Measurements from ENCODE around the gene MLLT6. TPM values are rescaled to one million over a fixed set of nuclear protein-coding genes. Genes with fewer than 3 reads are reported as not detected.

MLLT6 gene
- total and polyA plus RNA-seq, 2 of the 13 experiments (the other 11 are each of a cell fraction or from before 2014, with no cell fraction given): 50.7 to 69.5 TPM

- Histone ChIP-seq H3K4me1 (ENCODE audit: insufficient read depth, low read length) (peaks cover 59% of the 10 kb centered on the region), H3K27ac (ENCODE audit: extremely low read length, insufficient read depth, low read length) (no peak overlapping the region), H3K9ac (ENCODE audit: insufficient read depth, low read depth, low read length) (no peak overlapping the region), H2AFZ (ENCODE audit: low read length) (no peak overlapping the region), H3K79me2 (ENCODE audit: insufficient read depth, low read length) (no peaks in the 10 kb centered on the region), H4K20me1 (ENCODE audit: insufficient read depth, low read length) (no peaks in the 10 kb centered on the region), H3K36me3 (replicated peaks in 1 of 2; ENCODE audit: control insufficient read depth in 1 of 2, insufficient read depth in 2 of 2, low read length in 2 of 2) (no peaks in the 10 kb centered on the region), H3K9me3 (ENCODE audit: low read length) (no peaks in the 10 kb centered on the region), H3K4me3 (replicated peaks in 1 of 3; ENCODE audit: insufficient read depth in 1 of 3, low read depth in 2 of 3, low read length in 3 of 3) (no peak overlapping the region), H3K27me3 (ENCODE audit: control insufficient read depth in 1 of 2, insufficient read depth in 2 of 2, low read length in 2 of 2) (peaks cover 2 to 13% of the 10 kb centered on the region in 2 experiments; a peak in 4 of 5 replicates), H3K4me2 (ENCODE audit: low read depth, low read length) (no peak overlapping the region)
- in situ Hi-C loops (cut with HindIII; ENCODE audit: extremely low pct_ligation_motif_present, low pct_unique_long_range_greater_than_20kb) (no loop called here), intact Hi-C loops (cut with micrococcal nuclease; ENCODE audit: unreplicated experiment) (no loop called here)
- no peak for DNase-seq (ENCODE audit: low spot score)
- 52% methylated on average over 3 of the region's 3 CpGs for WGBS (ENCODE audit: low lambda C conversion rate)
- no peak for ATAC-seq
- ChIA-PET POLR2A (interaction anchor here (0.6 to 2.5 kb wide), 4 partner anchors 20 to 67 kb away, joined by 3 to 11 read pairs (median 4); no protein-coding TSS in a partner anchor), CTCF (ENCODE audit: low intra/inter-chr PET ratio, low total read pairs) (interaction anchor here (4.5 kb wide), 1 partner anchor 53 kb away, joined by 37 read pairs; no protein-coding TSS in a partner anchor)
- no peak for FAIRE-seq
- no TSS peak for BruUV-seq (replicated peaks)
- TF ChIP-seq ZKSCAN1 (IDR thresholded peaks at IDR 0.05; ENCODE audit: low read length): no peak
- no peak for TF ChIP-seq ZNF761 (CRISPR knock-in tag; conservative IDR thresholded peaks at IDR 0.05)
- TF ChIP-seq ZNF292 (CRISPR knock-in tag; IDR thresholded peaks at IDR 0.05; ENCODE audit: borderline replicate concordance, low read depth): no peak
- no peak for TF ChIP-seq ZFP36L2 (CRISPR knock-in tag; IDR thresholded peaks at IDR 0.05)
- no peak for TF ChIP-seq ZNF841 (CRISPR knock-in tag; IDR thresholded peaks at IDR 0.05; ENCODE audit: borderline replicate concordance)
- TF ChIP-seq RNF219 (CRISPR knock-in tag; IDR thresholded peaks at IDR 0.05): no peak
- no peak for TF ChIP-seq ZNF609 (CRISPR knock-in tag; IDR thresholded peaks at IDR 0.05; ENCODE audit: borderline replicate concordance)
- no peak for TF ChIP-seq AGO2 (optimal IDR thresholded peaks at IDR 0.05; ENCODE audit: low read depth, low read length)
- TF ChIP-seq ZBTB42 (CRISPR knock-in tag; IDR thresholded peaks at IDR 0.05): no peak
- TF ChIP-seq SPEN (CRISPR knock-in tag; IDR thresholded peaks at IDR 0.05; ENCODE audit: low read depth): no peak
- no peak for TF ChIP-seq ZNF446 (CRISPR knock-in tag; IDR thresholded peaks at IDR 0.05)
- no peak for TF ChIP-seq ZFP36 (IDR thresholded peaks at IDR 0.05; ENCODE audit: borderline replicate concordance, low read depth, low read length, partially characterized antibody)
- no peak for TF ChIP-seq CAMTA2 (CRISPR knock-in tag; IDR thresholded peaks at IDR 0.05; ENCODE audit: borderline replicate concordance)
- TF ChIP-seq ETS1 (CRISPR knock-in tag; IDR thresholded peaks at IDR 0.05): no peak
- no peak for TF ChIP-seq ZNF205 (CRISPR knock-in tag; IDR thresholded peaks at IDR 0.05)
Measured at GRCh38 chr17:38681096-38681495, 24.0 kb upstream of the MLLT6 start.

All from HepG2 (cell line).